22Rv1 (cell line): ENCODE results near the gene MOK.

ENCODE experiments used
- H3K27ac ChIP-seq: fragments of 450-650 bp; 2 replicates; pipeline ENCODE4 v1.5.1; 2017
- CTCF ChIP-seq: fragments of 450-650 bp; IDR thresholded peaks from 2 replicates; pipeline ENCODE4 v1.5.1; 2017; ENCODE audit warnings: mild to moderate bottlenecking
- ZFX ChIP-seq: fragments of 450-650 bp; IDR thresholded peaks from 2 replicates; pipeline ENCODE4 v1.6.1; 2017; ENCODE audit warnings: antibody characterized with exemption, borderline replicate concordance

Gene MOK

DNA sequence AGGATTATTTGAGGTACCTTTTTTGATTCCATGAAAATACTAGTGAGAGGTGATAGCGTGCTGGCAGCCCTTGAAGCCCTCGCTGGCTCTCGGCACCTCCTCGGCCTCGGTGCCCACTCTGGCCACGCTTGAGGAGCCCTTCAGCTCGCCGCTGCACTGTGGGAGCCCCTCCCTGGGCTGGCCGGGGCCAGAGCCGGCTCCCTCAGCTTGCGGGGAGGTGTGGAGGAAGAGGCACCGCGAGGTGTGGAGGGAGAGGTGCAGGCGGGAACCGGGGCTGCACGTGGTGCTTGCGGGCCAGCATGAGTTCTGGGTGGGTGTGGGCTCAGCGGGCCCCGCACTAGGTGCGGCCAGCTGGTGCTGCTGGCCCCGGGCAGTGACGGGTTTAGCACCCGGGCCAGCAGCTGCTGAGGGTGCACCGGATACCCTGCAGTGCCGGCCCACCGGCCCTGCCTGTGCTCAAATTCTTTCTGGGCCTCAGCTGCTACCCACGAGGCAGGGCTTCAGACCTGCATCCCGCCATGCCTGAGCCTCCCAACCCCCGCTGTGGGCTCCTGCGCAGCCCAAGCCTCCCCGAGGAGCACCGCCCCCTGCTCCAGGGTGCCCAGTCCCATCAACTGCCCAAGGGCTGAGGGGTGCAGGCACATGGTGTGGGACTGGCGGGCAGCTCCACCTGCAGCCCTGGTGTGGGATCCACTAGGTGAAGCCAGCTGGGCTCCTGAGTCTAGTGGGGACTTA lies 7.4 kb downstream of the MOK start:
- no peak overlapping the region for H3K27ac ChIP-seq
- TF ChIP-seq CTCF: no peak
- no peak for TF ChIP-seq ZFX

DNA sequence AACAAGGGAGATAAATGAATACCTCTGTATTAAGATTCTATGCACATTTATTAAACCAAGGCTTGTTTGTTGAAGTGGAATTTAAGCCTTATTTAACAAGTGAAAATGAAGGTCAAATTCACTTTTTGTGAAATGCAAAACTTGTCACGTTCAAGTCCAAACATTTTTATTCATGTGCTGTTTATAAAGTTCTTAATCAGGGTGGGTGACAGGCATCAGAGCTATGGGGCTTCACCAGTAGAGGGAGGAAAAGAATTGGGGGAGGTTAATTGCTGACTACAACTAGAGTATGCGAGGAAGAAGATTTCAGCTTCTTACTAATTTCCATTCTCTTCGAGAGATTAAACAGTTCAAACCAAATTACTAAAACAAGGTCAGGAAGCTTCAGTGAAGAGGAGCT lies 9.7 kb downstream of the MOK start:
- TF ChIP-seq ZFX (no peak), CTCF (no peak)
- no peak overlapping the region for H3K27ac ChIP-seq

- no peak for TF ChIP-seq CTCF
- TF ChIP-seq ZFX: no peak
- H3K27ac ChIP-seq: no peak overlapping the region
These were observed 11.2 kb downstream of the MOK start for GRCh38 chr14:102293781-102294180.

DNA sequence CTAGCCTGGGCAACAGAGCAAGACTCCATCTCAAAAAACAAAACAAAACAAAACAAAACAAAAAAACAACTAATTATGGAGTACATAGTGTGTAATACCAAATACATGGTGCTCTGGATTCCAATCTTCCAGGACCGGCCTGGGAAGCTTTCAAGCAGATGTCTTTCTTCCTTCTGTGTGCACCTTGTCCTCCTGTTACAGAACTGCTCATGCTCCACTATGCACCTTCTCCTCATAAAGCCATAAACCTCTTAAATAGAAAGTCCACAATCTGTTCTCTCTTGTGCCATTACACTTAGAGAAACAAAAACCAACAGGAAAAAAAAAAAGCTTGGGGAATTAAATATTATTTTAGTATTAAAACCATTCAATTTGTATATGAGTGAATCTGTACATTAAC lies 12.5 kb downstream of the MOK start:
- no peak overlapping the region for H3K27ac ChIP-seq
- TF ChIP-seq CTCF (no peak), ZFX (no peak)

GRCh38 chr14:102288139-102288538 lies 16.8 kb downstream of the MOK start:
- H3K27ac ChIP-seq: no peak overlapping the region
- TF ChIP-seq CTCF (no peak), ZFX (no peak)

GRCh38 chr14:102285106-102285505 lies 19.9 kb downstream of the MOK start:
- TF ChIP-seq CTCF: no peak
- no peak for TF ChIP-seq ZFX
- no peak overlapping the region for H3K27ac ChIP-seq

DNA sequence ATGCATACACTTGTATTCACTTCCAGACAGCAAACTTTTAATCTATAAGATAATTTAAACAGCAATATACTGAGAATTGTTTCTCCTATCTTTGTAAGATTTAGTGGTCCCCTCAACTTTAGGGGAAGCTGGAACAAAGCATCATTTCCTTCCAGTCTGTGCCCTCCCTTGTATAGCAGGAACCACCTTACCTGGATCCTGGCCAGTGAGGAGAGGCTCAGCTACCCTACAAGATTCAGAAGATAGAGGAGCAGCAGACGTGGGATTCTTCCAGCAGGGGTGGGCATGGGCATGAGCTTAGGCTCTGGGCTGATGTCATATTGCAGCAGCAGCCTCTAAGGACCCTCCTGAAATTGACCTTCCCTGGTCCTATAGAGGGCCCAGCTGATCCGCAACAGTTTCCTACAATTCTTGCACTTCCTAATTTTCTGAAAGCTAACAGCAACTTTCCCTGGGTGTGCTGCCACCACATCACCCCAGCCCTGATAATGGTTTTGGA lies 21.3 kb downstream of the MOK start:
- H3K27ac ChIP-seq: no peak overlapping the region
- no peak for TF ChIP-seq ZFX
- TF ChIP-seq CTCF: no peak
